HG03097 (cell line): Measurements from ENCODE around the gene CLEC16A.

Experiments used
- ATAC-seq: cut with Tn5 transposase; IDR thresholded peaks from one replicate; pipeline ENCODE4 v1.9.1; 2021; ENCODE audit not compliant: unreplicated experiment, low FRiP score

Gene CLEC16A

GRCh38 chr16:11145819-11146211 lies 201.5 kb downstream of the CLEC16A start:
- ATAC-seq = no peak

- no peak for ATAC-seq
Measured at GRCh38 chr16:11147033-11147753, 202.8 kb downstream of the CLEC16A start.

- no peak for ATAC-seq
Measured at GRCh38 chr16:11147754-11148444, 203.5 kb downstream of the CLEC16A start.

- ATAC-seq = no peak
Measured at GRCh38 chr16:11149011-11149616, 204.8 kb downstream of the CLEC16A start.

DNA sequence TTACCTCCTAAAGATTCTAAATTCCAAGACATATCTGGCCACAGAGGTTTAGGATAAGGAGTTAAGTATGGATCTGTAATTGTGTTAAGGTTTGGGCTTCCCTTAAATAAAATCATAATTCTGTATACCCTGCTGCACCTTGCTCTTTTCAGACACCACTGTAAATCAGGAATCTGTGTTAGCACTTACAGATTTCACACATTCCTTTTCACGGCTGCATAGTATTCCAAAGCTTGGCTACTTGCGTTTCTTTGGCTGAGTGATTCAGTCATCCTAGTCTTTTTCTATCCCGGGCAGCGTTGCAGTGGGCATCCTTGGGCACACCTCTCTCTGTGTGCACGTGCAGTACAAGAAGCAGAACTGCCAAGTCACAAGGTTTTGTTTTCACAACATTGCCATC lies 205.8 kb downstream of the CLEC16A start:
- no peak for ATAC-seq

- no peak for ATAC-seq
Measured at GRCh38 chr16:11151156-11151884, 207.0 kb downstream of the CLEC16A start.

GRCh38 chr16:11151885-11152629 lies 207.7 kb downstream of the CLEC16A start:
- no peak for ATAC-seq

DNA sequence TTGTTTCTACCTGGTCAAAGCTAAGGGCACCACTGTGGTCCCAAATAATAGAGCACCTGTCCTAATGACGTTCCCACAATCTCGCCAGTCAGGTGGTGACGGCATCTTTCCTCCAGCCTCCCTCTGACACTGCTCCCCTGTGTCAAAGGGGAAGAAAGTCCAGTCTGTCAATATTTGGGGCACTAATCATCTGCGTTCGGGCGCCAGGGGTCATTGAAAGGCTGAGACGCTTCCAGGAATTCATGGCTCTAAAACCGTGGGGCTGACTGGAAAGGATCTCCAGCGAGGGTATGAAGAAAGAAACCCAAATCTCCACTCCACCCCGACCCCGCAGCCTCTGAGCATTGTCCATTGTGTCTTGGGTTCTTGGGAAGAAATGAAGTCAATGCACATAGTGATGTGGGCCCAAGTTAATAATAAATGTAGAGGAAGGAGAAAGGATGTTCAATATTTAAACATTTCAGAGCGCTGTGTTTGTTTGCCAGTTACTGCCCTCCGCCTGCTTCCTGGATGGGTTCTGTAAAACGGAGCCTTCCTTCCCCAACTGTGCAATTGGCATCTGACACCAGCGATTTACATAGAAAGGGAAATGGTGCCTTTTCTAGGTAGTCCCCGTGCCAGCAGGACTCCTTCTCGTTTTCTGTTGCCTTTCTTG lies 208.4 kb downstream of the CLEC16A start:
- ATAC-seq = no peak

DNA sequence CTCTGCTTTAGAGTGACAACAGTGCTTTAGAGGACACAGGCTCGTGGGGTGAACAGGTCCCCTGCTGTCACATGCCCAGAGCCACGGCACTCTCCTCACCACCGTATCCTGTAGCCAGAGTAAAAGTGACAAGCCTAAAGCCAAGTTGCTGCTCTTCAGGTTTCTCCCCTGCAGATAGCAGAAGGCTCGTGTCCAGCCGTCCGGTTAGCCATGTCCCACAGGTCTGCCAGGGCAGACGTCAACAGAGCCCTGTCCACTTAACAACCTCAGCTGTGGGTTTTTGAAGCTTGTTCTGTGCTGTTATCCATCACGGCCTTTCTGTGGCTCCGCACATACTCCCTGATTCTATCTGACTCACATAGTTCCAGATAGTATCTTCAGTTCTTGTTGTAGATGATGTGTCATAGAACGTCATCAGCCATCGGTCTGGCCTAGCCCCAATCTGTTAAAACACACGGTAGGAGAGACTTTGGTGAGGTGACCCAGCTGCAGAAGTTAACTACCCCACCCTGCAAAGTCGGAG lies 211.0 kb downstream of the CLEC16A start:
- no peak for ATAC-seq

DNA sequence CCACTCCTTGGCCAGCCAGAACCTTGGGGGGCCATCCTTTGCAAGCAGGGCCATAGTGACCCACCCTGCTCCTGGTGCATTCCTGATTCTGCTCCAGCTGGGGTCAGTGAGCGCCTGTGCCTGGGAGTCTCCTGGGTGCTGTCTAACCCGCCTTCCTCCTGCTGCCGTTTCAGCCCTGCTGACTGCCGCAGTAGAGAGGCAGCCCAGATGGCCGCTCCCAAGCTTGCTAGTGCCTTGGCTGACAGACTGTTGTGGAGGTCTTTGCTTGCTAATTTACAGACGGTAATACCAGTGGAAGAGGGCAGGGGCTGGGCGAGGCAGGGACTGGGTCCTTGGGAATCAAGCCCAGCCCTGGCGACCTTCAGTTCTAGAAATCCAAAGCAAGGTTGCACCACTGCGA lies 212.0 kb downstream of the CLEC16A start:
- ATAC-seq = no peak

- no peak for ATAC-seq
Measured at GRCh38 chr16:11157143-11157542, 212.8 kb downstream of the CLEC16A start.

GRCh38 chr16:11158018-11158417 lies 213.7 kb downstream of the CLEC16A start:
- ATAC-seq = no peak

DNA sequence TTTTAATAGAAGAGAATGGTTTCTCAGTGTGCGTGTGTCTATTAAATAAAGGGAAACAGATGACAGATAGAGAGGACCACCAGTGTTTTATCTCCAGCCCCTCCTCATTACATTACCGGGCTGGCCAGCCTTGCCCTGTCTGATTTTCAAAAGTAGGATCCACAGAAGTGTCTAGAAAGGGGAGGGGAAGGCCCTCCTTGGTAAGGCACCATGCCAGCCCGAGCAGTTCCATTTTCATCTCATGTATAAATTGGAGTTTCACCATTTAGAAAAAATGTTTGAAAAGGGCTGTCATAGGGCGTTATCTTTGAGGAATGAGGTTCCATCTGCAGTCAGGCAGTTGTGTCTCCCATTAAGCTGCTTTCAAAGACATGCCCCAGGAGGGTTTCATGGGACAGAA lies 214.9 kb downstream of the CLEC16A start:
- no peak for ATAC-seq

- no peak for ATAC-seq
Measured at GRCh38 chr16:11160676-11161115, 216.3 kb downstream of the CLEC16A start.

DNA sequence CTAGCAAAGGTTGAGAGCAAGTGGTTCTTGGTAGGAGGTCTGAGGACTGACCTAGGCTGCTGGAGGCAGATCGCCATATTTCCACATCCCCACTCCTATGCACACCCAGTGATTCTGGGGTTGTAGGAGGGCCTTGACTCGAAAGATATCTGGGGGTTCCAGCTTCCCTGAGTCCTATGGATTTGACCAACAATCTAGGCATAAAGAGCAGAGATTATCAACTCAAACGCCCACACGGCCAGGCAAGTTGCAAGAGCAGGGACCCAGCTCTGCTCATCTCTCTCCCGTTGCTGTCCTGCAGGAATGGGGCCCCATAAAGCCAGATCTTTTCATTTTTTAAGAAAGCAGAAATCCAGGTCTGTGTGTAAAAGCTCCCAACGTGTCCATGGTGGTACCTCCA lies 217.1 kb downstream of the CLEC16A start:
- no peak for ATAC-seq

DNA sequence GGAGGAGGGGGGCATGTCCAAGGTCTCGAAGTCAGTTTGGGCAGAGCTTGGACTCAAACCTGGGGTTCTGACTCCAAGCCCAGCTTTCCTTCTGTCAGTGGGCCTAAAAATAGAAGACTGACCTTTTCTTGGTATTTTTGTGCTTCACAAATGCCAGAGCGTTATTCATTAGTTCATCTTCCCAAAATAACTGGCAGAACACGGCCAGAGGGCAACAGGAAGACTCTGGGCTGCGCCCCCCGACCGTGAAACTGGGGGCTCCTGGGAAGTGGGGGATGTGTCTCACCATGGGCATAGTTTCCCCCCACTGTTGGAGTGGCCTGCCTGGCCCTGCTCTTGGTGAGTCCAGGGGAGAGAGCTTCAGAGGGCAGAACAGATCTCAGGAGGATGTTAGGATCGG lies 217.6 kb downstream of the CLEC16A start:
- no peak for ATAC-seq

DNA sequence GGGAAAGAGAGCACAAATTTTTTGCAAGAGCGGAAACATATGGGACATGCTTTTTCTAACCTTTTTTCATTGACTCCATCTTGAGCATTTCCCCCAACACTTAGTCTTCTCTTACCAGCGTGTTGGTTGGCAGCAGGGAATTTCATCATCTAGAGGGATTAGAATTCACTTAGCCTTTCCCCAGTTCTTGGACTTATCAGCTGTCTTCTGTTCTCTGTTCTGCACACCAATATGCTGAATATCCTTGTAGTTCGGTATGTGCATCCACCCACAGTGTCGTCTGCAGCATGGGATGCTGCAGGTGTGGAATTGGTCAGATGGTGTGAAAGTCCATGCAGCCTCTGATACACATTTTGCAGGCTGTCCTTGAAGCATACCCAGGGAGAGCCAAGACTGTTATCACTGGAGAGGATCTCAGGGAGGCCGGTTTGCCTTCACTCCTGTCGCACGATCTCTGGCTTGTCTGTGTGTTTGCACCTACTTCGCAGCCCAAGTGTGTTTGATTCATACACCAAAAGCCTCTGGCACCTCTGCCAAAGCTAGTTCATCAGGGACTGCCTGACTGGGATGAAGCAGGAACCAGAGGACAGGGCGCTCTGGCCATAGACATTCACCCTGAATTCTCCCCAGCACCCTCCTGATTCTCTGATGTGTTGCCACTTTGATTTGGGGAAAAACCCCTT lies 218.4 kb downstream of the CLEC16A start:
- no peak for ATAC-seq

DNA sequence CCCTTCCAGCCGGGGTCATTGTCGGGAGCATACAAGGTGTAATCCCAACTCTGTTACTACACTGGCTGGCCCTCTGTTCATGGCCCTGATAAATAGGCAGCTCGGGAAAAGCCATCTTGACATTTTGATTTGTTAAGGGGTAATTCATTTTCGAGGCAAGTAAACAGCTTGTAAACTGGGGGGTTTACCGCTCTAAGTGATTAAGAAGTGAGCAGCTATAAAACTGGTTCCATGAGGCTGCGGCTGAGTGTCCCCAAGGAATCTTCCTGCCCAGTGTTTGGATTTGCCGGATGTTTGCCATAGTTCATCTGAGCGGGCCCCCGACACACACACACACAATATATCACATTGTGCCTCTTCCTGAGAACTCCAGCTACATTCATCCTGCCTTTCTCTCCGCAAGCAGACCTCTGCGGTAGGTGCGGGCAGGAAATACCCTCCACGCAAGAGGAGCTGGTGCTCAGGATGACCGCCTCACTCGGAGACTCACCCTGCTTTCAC lies 219.4 kb downstream of the CLEC16A start:
- no peak for ATAC-seq
